Measurements from ENCODE around the gene SASH1.

DNA sequence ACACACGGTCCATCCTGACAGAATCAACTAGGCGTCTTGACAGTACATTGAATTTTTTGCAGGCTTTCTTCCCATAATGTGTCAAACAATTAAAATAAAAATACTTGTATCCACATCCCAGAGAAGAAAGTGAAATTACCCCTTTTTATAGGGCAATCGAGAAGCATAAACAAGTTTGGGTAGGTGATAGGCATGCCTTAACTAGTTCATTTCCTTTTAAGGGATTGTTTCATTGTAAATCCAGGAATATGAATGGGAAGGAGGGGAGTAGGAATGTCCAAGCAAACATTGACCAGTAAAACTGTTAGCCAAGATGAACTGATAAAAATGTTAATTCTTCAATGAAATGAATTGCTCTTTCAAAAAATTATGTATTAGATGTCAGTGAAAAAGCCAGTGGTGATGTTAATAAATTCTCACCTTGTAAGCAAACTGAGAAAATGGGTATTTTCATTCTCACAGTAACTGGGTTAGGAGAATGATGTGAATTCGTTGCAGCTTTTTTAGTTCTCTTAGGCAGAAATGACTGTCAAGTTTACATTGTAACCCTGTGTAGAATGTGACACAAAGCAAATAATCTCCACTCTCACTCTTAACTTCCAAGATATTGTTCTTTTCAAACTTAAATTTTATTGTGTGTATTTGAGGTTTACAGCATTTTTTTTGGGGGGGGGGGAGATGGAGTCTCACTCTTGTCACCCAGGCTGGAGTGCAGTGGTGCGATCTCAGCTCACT, 31.6 kb downstream of the SASH1 start:
- no peak for TF ChIP-seq EZH2 (IDR thresholded peaks at IDR 0.05; ENCODE audit: low read length, missing control alignments)
- TF ChIP-seq, protein P1, sequence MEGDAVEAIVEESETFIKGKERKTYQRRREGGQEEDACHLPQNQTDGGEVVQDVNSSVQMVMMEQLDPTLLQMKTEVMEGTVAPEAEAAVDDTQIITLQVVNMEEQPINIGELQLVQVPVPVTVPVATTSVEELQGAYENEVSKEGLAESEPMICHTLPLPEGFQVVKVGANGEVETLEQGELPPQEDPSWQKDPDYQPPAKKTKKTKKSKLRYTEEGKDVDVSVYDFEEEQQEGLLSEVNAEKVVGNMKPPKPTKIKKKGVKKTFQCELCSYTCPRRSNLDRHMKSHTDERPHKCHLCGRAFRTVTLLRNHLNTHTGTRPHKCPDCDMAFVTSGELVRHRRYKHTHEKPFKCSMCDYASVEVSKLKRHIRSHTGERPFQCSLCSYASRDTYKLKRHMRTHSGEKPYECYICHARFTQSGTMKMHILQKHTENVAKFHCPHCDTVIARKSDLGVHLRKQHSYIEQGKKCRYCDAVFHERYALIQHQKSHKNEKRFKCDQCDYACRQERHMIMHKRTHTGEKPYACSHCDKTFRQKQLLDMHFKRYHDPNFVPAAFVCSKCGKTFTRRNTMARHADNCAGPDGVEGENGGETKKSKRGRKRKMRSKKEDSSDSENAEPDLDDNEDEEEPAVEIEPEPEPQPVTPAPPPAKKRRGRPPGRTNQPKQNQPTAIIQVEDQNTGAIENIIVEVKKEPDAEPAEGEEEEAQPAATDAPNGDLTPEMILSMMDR (conservative IDR thresholded peaks at IDR 0.05 in 1 of 2, IDR thresholded peaks at IDR 0.05 in 1 of 2; ENCODE audit: low read depth in 1 of 2, low read length in 2 of 2), result no peak
